ENCODE data around the gene ARHGAP42. TPM values are rescaled to one million over a fixed set of nuclear protein-coding genes. Genes with fewer than 3 reads are reported as not detected.
"Not testable (repeated sequence)": the region's sequence is repeated elsewhere in the genome, so short reads cannot be mapped to it uniquely, and the experiment has no call there.

ARHGAP42 gene
- total and polyA plus RNA-seq, 5 donors from 2014 or later, result not detected

DNA sequence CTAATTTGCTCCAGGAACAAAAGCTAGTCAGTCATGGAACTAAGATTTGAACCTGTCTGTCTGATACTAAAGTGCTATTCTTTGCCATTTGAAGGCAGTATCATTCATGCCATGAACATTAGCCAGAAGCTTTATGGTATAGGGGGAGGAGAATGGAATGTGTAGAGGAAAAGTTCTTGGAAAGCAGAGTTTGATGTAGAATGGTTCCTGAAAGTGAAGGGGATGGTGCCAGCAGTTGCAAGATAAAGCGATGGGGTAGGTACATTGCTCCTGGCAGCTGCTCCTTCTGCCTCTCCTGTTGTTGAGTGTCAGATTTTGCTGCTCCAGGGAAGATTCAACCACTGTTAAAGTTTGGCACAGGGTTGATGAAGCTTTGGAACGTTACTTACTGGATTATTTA is 53.4 kb downstream of the ARHGAP42 start:
- no peak for DNase-seq
- H3K9me3 Mint-ChIP-seq, result peaks cover 0 to 6% (median 4%) of the 10 kb centered on the region in 7 donors
- no peaks in the 10 kb centered on the region for H3K36me3 Mint-ChIP-seq
- no peaks in the 10 kb centered on the region for H3K4me1 Mint-ChIP-seq
- Histone ChIP-seq H3K4me1 (ENCODE audit: control insufficient read depth, insufficient read depth, low read length, poor library complexity, severe bottlenecking) (no peaks in the 10 kb centered on the region), H3K4me3 (ENCODE audit: low read depth, low read length) (no peak overlapping the region), H3K27ac (ENCODE audit: insufficient read depth, low read length, poor library complexity, severe bottlenecking) (no peak overlapping the region), H3K36me3 (ENCODE audit: control insufficient read depth, insufficient read depth, low read length) (no peaks in the 10 kb centered on the region), H3K27me3 (ENCODE audit: control insufficient read depth, insufficient read depth, low read length) (no peaks in the 10 kb centered on the region), H3K9me3 (ENCODE audit: control insufficient read depth in 2 of 2, low read length in 2 of 2) (no peaks in the 10 kb centered on the region)
- H3K27ac Mint-ChIP-seq, result no peak overlapping the region
- H3K27me3 Mint-ChIP-seq, result no peaks in the 10 kb centered on the region
- H3K4me3 Mint-ChIP-seq, result no peak overlapping the region
- no peak for ATAC-seq (ENCODE audit: low read depth in 2 of 2)

DNA sequence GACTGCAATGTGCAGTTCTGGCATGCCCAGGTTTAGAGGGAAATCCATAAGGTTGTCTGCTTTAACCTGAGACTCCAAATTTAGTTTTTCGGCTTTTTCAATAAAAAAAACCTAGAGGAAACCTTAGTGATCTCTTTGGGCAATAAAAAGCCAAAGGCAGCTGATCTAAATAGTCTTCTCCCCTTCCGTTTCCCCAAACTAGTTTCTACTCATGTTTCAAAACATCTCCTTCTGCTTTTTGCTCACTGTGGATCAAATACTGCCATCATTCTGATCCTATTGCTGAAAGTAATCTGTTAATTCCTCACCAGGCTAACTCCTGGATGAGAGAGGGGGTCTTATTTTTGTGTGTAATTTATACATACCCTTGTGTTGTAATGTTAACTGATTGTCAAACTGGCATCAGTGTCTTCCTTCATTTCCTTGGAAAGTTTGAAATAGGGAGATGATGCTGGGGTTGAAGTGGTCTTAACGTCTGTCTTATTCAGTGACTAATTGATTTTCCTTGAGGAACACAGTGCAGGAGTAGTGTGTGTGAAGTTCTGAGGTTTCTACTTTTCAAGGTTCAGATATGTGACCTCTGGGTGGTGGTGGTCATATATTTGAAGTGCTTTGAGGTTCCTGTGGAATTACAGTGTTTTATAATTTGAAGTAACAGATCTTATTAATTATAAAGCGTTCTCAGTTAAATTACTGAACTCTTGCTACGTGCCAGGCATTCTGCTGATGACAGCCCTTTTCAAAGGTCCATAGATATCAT is 55.0 kb downstream of the ARHGAP42 start:
- H3K27me3 ChIP-seq (ENCODE audit: control insufficient read depth, insufficient read depth, low read length), result no peaks in the 10 kb centered on the region
- no peaks in the 10 kb centered on the region for H3K36me3 ChIP-seq (ENCODE audit: control insufficient read depth, insufficient read depth, low read length)
- Mint-ChIP-seq H3K9me3 (peaks cover 0 to 8% (median 4%) of the 10 kb centered on the region in 7 donors), H3K27me3 (no peaks in the 10 kb centered on the region), H3K4me3 (no peak overlapping the region), H3K27ac (no peak overlapping the region), H3K4me1 (no peaks in the 10 kb centered on the region), H3K36me3 (no peaks in the 10 kb centered on the region)
- DNase-seq (no peak), ATAC-seq (ENCODE audit: low read depth in 2 of 2) (no peak)
- H3K4me3 ChIP-seq (ENCODE audit: low read depth, low read length), result no peak overlapping the region
- peaks cover 0 to 1% of the 10 kb centered on the region in 2 experiments for H3K9me3 ChIP-seq (ENCODE audit: control insufficient read depth in 2 of 2, low read length in 2 of 2)
- H3K27ac ChIP-seq (ENCODE audit: insufficient read depth, low read length, poor library complexity, severe bottlenecking), result no peak overlapping the region
- no peaks in the 10 kb centered on the region for H3K4me1 ChIP-seq (ENCODE audit: control insufficient read depth, insufficient read depth, low read length, poor library complexity, severe bottlenecking)

DNA sequence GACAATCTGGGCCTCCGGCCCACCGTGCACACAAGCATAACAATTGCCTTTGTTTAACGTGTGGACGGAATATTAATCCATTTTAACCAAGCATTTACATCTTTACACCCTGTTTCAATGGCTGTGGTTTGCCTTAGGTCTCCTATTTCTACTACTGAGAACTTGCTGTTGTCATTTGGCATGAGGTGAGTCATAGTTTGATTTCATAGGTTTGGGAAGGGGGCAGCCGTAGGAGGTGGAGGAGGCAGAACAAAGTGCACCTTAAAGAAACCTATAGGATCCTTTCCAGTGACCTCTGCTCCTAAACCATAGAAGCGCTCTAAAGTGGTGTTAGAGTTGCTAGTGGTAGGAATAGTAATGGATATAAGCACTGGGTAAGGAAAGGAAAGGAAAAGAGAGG is 59.4 kb downstream of the ARHGAP42 start:
- H3K4me3 Mint-ChIP-seq, result no peak overlapping the region
- Histone ChIP-seq H3K4me3 (ENCODE audit: low read depth, low read length) (no peak overlapping the region), H3K27me3 (ENCODE audit: control insufficient read depth, insufficient read depth, low read length) (no peaks in the 10 kb centered on the region), H3K9me3 (ENCODE audit: control insufficient read depth in 2 of 2, low read length in 2 of 2) (peaks cover 1 to 12% of the 10 kb centered on the region in 2 experiments), H3K36me3 (ENCODE audit: control insufficient read depth, insufficient read depth, low read length) (no peaks in the 10 kb centered on the region), H3K4me1 (ENCODE audit: control insufficient read depth, insufficient read depth, low read length, poor library complexity, severe bottlenecking) (no peaks in the 10 kb centered on the region), H3K27ac (ENCODE audit: insufficient read depth, low read length, poor library complexity, severe bottlenecking) (no peak overlapping the region)
- DNase-seq, result no peak
- no peaks in the 10 kb centered on the region for H3K4me1 Mint-ChIP-seq
- H3K36me3 Mint-ChIP-seq, result no peaks in the 10 kb centered on the region
- H3K27me3 Mint-ChIP-seq, result no peaks in the 10 kb centered on the region
- no peak for ATAC-seq (ENCODE audit: low read depth in 2 of 2)
- H3K9me3 Mint-ChIP-seq, result peaks cover 0 to 16% (median 9%) of the 10 kb centered on the region in 7 donors
- no peak overlapping the region for H3K27ac Mint-ChIP-seq

DNA sequence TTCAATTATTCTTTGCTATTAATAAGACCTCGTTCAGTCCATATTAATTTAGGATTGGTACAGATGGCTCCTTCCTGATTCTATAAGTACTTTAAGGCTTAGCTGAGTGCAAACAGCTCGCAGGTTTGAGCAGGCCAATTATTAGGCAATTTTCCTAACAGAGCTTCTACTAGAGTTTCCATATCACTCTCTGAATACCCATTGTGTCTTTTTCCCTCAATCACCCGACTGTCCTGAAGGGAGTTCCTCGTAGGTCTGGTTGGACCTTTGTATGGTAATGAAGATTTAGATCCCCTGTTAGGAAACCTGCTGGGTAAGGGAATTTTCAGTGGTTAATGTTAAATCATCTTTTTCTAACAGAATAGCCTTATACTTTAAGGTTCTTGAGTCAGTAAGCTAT is 61.1 kb downstream of the ARHGAP42 start:
- Mint-ChIP-seq H3K27me3 (no peaks in the 10 kb centered on the region), H3K4me1 (no peaks in the 10 kb centered on the region), H3K9me3 (peaks cover 0 to 22% (median 12%) of the 10 kb centered on the region in 7 donors), H3K4me3 (no peak overlapping the region), H3K36me3 (no peaks in the 10 kb centered on the region), H3K27ac (no peak overlapping the region)
- Histone ChIP-seq H3K27me3 (ENCODE audit: control insufficient read depth, insufficient read depth, low read length) (no peaks in the 10 kb centered on the region), H3K4me3 (ENCODE audit: low read depth, low read length) (no peak overlapping the region), H3K4me1 (ENCODE audit: control insufficient read depth, insufficient read depth, low read length, poor library complexity, severe bottlenecking) (no peaks in the 10 kb centered on the region), H3K9me3 (ENCODE audit: control insufficient read depth in 2 of 2, low read length in 2 of 2) (peaks cover 1 to 16% of the 10 kb centered on the region in 2 experiments), H3K27ac (ENCODE audit: insufficient read depth, low read length, poor library complexity, severe bottlenecking) (no peak overlapping the region), H3K36me3 (ENCODE audit: control insufficient read depth, insufficient read depth, low read length) (no peaks in the 10 kb centered on the region)
- ATAC-seq (ENCODE audit: low read depth in 2 of 2), result no peak
- no peak for DNase-seq

DNA sequence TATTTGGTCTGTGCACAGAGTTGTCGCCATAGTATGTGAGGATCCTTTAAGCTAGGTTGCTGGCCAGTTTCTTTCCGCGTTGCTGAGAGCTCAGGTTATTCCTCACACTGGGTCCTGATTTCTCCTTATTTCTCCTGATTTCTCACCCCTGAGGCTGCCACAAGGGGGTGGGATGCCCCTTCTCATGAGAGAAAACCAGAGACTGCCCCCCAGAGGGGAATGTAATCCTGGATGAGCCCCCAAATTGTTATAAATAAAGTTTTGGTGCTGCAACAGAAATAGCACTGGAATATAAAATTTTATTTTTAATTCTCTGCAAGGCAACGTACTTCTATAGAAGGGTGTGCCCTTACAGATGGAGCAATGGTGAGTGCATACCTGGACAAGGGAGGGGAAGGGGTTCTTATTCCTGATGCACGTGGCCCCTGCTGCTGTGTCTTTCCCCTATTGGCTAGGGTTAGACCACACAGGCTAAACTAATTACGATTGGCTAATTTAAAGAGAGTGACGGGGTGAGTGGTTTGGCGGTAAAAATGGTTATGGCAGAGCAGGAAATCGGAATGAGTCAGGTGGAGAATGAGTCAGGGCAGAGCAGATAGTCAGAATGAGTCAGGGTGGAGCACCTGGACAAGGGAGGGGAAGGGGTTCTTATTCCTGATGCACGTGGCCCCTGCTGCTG is 62.9 kb downstream of the ARHGAP42 start:
- not testable (repeated sequence) for H3K27me3 ChIP-seq (ENCODE audit: control insufficient read depth, insufficient read depth, low read length); H3K36me3 ChIP-seq (ENCODE audit: control insufficient read depth, insufficient read depth, low read length); ATAC-seq (ENCODE audit: low read depth in 2 of 2); H3K4me1 Mint-ChIP-seq; DNase-seq; H3K4me3 Mint-ChIP-seq; H3K27me3 Mint-ChIP-seq; H3K4me1 ChIP-seq (ENCODE audit: control insufficient read depth, insufficient read depth, low read length, poor library complexity, severe bottlenecking); H3K4me3 ChIP-seq (ENCODE audit: low read depth, low read length); H3K27ac Mint-ChIP-seq; H3K36me3 Mint-ChIP-seq; H3K27ac ChIP-seq (ENCODE audit: insufficient read depth, low read length, poor library complexity, severe bottlenecking)
- peaks cover 0 to 16% (median 7%) of the 10 kb centered on the region in 7 donors for H3K9me3 Mint-ChIP-seq
- peaks cover 1 to 16% of the 10 kb centered on the region in 2 experiments for H3K9me3 ChIP-seq (ENCODE audit: control insufficient read depth in 2 of 2, low read length in 2 of 2)

DNA sequence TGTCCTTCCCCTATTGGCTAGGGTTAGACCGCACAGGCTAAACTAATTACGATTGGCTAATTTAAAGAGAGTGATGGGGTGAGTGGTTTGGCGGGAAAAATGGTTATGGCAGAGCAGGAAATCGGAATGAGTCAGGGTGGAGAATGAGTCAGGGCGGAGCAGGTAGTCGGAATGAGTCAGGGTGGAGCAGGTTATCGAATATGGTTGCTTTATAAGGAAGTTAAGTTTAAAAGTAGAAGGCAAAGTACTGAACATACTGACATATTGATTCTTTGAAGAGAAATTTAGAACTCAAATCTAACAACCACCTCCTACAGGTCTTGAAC is 63.4 kb downstream of the ARHGAP42 start:
- not testable (repeated sequence) for H3K4me1 ChIP-seq (ENCODE audit: control insufficient read depth, insufficient read depth, low read length, poor library complexity, severe bottlenecking); H3K27me3 ChIP-seq (ENCODE audit: control insufficient read depth, insufficient read depth, low read length); H3K27me3 Mint-ChIP-seq; H3K4me1 Mint-ChIP-seq; H3K27ac ChIP-seq (ENCODE audit: insufficient read depth, low read length, poor library complexity, severe bottlenecking); H3K4me3 Mint-ChIP-seq; H3K27ac Mint-ChIP-seq; H3K36me3 Mint-ChIP-seq; H3K36me3 ChIP-seq (ENCODE audit: control insufficient read depth, insufficient read depth, low read length); H3K4me3 ChIP-seq (ENCODE audit: low read depth, low read length); DNase-seq; ATAC-seq (ENCODE audit: low read depth in 2 of 2)
- peaks cover 1 to 16% of the 10 kb centered on the region in 2 experiments for H3K9me3 ChIP-seq (ENCODE audit: control insufficient read depth in 2 of 2, low read length in 2 of 2)
- peaks cover 0 to 16% (median 7%) of the 10 kb centered on the region in 7 donors for H3K9me3 Mint-ChIP-seq

DNA sequence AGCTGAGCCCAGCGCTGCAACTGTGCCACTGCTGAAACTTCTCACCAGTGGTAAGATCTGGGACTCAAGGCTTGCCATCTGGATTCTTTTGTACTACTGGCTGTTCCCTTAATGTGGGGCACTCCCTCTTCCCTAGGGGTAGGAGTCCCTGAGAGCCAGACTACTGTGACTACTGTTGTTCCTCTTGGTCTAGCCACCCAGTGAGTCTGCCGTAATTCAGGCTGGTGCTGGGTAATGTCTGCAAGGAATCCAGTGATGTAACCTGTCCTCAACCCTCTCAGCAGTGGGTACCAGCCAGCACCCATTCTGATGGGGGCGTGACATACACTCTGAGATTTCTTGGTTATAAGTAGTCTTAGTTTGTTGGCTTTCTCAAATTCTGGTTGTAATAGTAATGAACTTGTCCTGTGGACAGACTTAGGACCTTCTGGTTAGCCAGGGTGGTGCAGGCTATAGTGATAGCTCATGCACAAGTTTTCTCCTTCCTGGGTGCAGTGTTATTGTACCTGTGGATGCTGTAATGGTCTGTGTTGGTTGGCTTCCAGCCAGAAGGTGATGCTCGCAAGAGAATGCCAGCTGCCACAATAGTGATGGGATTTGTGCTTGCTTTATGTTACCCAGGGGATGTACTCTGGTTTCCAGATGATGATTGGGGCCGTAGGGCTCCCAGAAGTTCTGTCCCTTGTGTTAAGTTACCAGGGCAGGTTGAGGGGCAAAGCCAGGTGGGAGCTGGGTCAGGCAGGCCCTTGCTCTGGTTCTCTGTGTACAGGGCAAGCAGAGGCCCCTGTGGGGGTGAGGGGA is 65.5 kb downstream of the ARHGAP42 start:
- H3K9me3 ChIP-seq (ENCODE audit: control insufficient read depth in 2 of 2, low read length in 2 of 2), result peaks cover 0 to 16% of the 10 kb centered on the region in 2 experiments
- Mint-ChIP-seq H3K4me3 (no peak overlapping the region), H3K4me1 (no peaks in the 10 kb centered on the region), H3K36me3 (no peaks in the 10 kb centered on the region), H3K27me3 (no peaks in the 10 kb centered on the region), H3K27ac (no peak overlapping the region), H3K9me3 (peaks cover 0 to 14% (median 5%) of the 10 kb centered on the region in 7 donors)
- no peak overlapping the region for H3K27ac ChIP-seq (ENCODE audit: insufficient read depth, low read length, poor library complexity, severe bottlenecking)
- H3K27me3 ChIP-seq (ENCODE audit: control insufficient read depth, insufficient read depth, low read length), result no peaks in the 10 kb centered on the region
- ATAC-seq (ENCODE audit: low read depth in 2 of 2) (no peak), DNase-seq (no peak)
- no peaks in the 10 kb centered on the region for H3K36me3 ChIP-seq (ENCODE audit: control insufficient read depth, insufficient read depth, low read length)
- H3K4me3 ChIP-seq (ENCODE audit: low read depth, low read length), result no peak overlapping the region
- H3K4me1 ChIP-seq (ENCODE audit: control insufficient read depth, insufficient read depth, low read length, poor library complexity, severe bottlenecking), result no peaks in the 10 kb centered on the region
